ENCODE measurements around the gene ASPM. TPM values are rescaled to one million over a fixed set of nuclear protein-coding genes. Genes with fewer than 3 reads are reported as not detected.

ASPM gene, protein sequence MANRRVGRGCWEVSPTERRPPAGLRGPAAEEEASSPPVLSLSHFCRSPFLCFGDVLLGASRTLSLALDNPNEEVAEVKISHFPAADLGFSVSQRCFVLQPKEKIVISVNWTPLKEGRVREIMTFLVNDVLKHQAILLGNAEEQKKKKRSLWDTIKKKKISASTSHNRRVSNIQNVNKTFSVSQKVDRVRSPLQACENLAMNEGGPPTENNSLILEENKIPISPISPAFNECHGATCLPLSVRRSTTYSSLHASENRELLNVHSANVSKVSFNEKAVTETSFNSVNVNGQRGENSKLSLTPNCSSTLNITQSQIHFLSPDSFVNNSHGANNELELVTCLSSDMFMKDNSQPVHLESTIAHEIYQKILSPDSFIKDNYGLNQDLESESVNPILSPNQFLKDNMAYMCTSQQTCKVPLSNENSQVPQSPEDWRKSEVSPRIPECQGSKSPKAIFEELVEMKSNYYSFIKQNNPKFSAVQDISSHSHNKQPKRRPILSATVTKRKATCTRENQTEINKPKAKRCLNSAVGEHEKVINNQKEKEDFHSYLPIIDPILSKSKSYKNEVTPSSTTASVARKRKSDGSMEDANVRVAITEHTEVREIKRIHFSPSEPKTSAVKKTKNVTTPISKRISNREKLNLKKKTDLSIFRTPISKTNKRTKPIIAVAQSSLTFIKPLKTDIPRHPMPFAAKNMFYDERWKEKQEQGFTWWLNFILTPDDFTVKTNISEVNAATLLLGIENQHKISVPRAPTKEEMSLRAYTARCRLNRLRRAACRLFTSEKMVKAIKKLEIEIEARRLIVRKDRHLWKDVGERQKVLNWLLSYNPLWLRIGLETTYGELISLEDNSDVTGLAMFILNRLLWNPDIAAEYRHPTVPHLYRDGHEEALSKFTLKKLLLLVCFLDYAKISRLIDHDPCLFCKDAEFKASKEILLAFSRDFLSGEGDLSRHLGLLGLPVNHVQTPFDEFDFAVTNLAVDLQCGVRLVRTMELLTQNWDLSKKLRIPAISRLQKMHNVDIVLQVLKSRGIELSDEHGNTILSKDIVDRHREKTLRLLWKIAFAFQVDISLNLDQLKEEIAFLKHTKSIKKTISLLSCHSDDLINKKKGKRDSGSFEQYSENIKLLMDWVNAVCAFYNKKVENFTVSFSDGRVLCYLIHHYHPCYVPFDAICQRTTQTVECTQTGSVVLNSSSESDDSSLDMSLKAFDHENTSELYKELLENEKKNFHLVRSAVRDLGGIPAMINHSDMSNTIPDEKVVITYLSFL (N-terminal part only)
- total RNA-seq, result 2.0 and 60.8 TPM in 2 replicates

DNA sequence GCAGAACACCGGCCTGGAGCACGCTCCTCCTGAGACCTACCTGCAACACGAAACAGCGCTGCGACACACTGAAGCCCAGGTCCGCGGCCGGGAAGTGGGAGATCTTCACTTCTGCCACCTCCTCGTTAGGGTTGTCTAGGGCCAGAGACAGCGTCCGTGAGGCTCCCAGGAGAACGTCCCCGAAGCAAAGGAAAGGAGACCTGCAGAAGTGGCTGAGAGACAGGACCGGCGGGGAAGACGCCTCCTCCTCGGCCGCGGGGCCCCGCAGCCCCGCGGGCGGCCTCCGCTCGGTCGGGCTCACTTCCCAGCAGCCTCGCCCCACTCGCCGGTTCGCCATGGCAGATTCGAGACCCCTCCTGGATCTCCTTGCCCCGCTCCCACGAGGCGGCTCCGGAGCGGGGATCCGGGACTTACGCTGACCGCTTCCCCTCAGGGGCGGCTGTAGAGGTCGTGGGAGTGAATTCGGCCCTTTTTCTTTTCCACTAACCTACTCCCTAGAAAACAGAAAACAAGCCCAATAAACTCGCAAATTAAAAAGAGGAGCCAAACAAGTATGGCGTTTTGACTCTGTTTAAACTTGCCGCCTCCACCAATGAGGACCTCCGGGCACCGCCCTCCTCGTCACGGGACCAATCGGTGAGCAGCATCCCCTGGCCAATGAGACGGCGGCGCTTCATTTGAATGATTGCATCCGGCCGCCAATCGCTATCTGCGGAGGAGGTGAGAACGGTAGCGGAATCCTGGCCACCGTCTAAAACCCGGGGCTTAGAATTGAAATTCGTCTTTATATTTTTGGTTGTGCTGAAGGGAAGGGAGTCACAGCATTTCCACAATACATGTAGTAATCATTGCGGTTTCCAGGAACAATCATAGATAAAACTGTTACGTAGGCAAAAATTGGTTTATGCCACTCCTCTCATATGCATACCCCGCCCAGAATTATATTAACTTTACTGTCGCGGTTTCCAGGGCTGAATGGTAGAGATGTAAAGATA lies at the start of gene ASPM:
ASPM (minus strand) TSS at position 569 of the 995 bp plus-strand sequence; CDS start at position 337, 232 bp downstream.

DNA sequence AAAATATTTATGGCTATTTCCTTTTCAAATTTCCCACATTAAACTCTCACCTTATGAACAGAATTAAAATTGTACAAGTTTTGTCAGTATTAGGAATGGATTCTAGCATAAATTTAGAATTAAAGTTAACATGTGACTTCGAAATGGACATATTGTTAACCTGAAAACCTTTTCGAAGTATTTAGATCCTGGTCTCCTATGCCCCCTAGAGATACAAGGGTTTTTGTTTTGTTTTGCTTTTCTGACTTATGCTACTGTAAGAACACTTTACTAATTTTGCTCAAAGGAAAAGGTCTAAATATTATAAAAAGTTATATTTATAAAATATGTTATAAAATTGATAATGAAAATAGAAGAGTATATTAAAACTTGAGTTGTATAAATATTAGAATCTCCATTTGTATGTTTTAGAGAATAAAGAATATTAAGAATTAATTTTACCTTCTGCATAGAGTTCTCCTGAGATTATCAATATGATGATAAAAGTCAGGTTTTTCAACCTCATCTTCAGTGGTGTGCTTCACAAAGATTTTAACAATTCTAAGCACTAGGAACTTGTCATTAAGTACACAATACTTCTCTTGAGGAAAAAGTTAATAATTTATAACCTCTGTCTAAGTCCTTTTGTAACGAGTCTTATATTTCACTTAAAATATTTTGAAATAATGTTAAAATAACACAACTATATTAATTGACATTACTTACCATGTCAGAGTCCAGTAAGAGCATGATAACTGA lies 79.6 kb downstream of the ASPM start, which contains the start of gene F13B:
F13B (minus strand) TSS at position 542 of the 738 bp plus-strand sequence; CDS start at position 505, 37 bp downstream.

Other genes starting within 250 kb of the ASPM start
- not detected in 2 replicates for gene CFHR2, start 202.9 kb downstream of the ASPM start, total RNA-seq
- gene CFHR5, start 169.1 kb downstream of the ASPM start, total RNA-seq, result not detected in 2 replicates
- gene F13B, start 79.4 kb downstream of the ASPM start, total RNA-seq, result not detected in 2 replicates
- 12.1 and 18.6 TPM in 2 replicates for gene ZBTB41, start 54.6 kb upstream of the ASPM start, total RNA-seq
- 0.15 and 0.33 TPM in 2 replicates for gene CRB1, start 121.6 kb upstream of the ASPM start, total RNA-seq